Mammary epithelial cell (primary cell): ENCODE data around the gene VPS54.

Source experiments
- CTCF ChIP-seq, 2 donors: IDR thresholded peaks in 1 of 2; conservative IDR thresholded peaks in 1 of 2; 2 replicates each; pipeline ENCODE4 v1.5.1; 2011 to 2012; ENCODE audit warnings: inconsistent platforms in 2 of 2, low read length in 2 of 2, mild to moderate bottlenecking in 2 of 2, control low read depth in 1 of 2, low read depth in 1 of 2; ENCODE audit not compliant: insufficient read depth in 1 of 2; ENCODE audit errors: extremely low read depth in 1 of 2
- EZH2 ChIP-seq: IDR thresholded peaks from 2 replicates; pipeline ENCODE4 v1.6.1; 2012; ENCODE audit warnings: low read length, inconsistent platforms, borderline replicate concordance

DNA sequence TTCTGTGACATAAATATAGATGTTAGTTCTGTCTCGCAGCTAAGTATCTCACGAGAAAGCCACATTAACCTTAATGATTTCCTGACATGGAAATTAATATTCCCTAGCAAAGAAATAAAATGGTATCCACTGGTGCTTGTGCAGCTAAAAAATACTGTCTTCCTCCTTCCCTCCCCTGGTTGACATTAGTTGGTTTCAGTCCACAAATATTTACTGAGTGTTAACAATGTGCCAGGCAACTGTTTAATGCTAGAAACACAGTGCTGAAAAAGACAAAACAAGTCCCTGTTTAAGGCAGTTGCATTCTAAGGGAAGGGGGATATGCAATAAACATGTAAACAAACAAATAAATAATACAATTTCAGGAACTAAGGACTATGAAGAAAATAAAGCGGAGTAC lies 44.2 kb upstream of the VPS54 start:
- TF ChIP-seq CTCF (conservative IDR thresholded peaks at IDR 0.05 in 1 of 2, IDR thresholded peaks at IDR 0.05 in 1 of 2; ENCODE audit: extremely low read depth in 1 of 2, insufficient read depth in 1 of 2, low read depth in 1 of 2, low read length in 2 of 2) (no peak), EZH2 (no peak)
